ENCODE data around the gene HIVEP3. TPM values are rescaled to one million over a fixed set of nuclear protein-coding genes. Genes with fewer than 3 reads are reported as not detected.

The HIVEP3 gene
- total RNA-seq, 1 experiment from 2014 or later: 1.4 TPM

DNA sequence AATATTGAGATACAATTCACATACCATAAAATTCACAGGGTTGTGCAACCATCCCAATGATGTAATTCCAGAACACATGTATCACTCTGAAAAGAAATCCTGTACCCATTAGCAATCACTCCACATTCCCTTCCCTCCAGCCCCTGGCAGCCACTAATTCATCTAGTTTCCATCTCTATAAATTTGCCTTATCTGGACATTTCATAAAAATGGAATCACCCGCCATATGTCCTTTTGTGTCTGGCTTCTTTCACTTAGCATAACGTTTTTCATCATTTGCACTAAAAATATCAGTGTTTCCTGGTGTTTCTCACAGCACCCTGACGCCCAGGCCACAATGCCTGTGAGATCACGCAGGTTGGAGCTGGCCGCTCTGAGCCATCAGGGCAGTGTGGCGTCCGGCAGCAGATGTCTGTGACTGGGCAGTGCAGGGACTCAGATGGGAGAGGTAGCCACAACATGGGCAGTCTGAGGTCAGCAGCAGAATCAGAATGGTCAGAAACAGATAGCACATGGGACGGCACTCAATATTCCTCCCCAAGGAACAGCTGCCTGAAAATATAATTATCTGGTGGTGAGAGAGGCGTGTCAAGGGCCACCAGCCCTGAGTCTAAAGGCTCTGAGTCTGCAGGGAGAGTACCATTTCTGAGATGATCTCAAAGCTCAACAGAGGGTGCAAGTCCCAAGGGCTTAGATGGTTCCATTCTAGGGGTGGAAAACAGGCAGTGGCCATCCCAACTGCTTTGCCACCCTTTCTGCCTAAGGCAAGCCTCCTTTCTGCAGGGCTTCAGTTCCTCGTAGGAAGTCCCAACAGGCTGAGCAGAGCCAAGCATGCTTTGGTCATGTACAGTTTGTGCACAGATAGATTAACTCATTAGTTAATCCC lies 304.8 kb downstream of the HIVEP3 start:
- H4K5ac ChIP-seq (ENCODE audit: insufficient read length, low read depth, low read length): no peak overlapping the region
- no peak overlapping the region for H3K18ac ChIP-seq (ENCODE audit: insufficient read length, low read depth, low read length)
- H2BK15ac ChIP-seq (ENCODE audit: low read depth, low read length): no peak overlapping the region
- H3K9me3 ChIP-seq (ENCODE audit: control insufficient read depth, low read depth, low read length): no peaks in the 10 kb centered on the region
- H3K23ac ChIP-seq (ENCODE audit: insufficient read length, low read depth, low read length): no peak overlapping the region
- H3T11ph ChIP-seq (ENCODE audit: low read length): no peak overlapping the region
- H2BK5ac ChIP-seq (ENCODE audit: insufficient read length, low read length): no peak overlapping the region
- H3K36me3 Mint-ChIP-seq (ENCODE audit: insufficient read depth in 1 of 3, low read depth in 3 of 3): no peaks in the 10 kb centered on the region
- no peak overlapping the region for H3K9ac ChIP-seq (ENCODE audit: extremely low read depth, insufficient read length, low read length)
- peaks cover 3 to 8% of the 10 kb centered on the region in 2 experiments for H3K4me1 Mint-ChIP-seq
- WGBS (ENCODE audit: extremely low coverage, insufficient read length, low lambda C conversion rate): no CpG with 5 or more reads among the region's 10 CpGs
- DNase-seq: no peak
- H3K9me3 Mint-ChIP-seq: no peaks in the 10 kb centered on the region
- no peak overlapping the region for H3K4ac ChIP-seq (ENCODE audit: low read depth, low read length)
- H3K27me3 Mint-ChIP-seq (ENCODE audit: low read depth): no peaks in the 10 kb centered on the region; the same call in none of the 2 replicates
- H3K27ac Mint-ChIP-seq: peak overlapping the region in 1 of 3 experiments; percentile 63; a peak in 1 of 7 replicates
- no peak overlapping the region for H3K56ac ChIP-seq (ENCODE audit: insufficient read length, low read depth, low read length)
- H3K79me2 ChIP-seq (ENCODE audit: insufficient read depth, low read length): no peaks in the 10 kb centered on the region
- no peak overlapping the region for H2BK20ac ChIP-seq (ENCODE audit: low read depth, low read length, poor library complexity, severe bottlenecking)
- H3K14ac ChIP-seq (ENCODE audit: insufficient read depth, low read length): no peak overlapping the region
- H3K4me1 ChIP-seq (ENCODE audit: insufficient read depth, low read length): no peaks in the 10 kb centered on the region
- H2AK5ac ChIP-seq (ENCODE audit: insufficient read length, low read length): no peak overlapping the region
- H4K20me1 ChIP-seq (ENCODE audit: control insufficient read depth, insufficient read depth, insufficient read length): no peaks in the 10 kb centered on the region
- no peaks in the 10 kb centered on the region for H3K27me3 ChIP-seq (ENCODE audit: insufficient read depth, low read length)
- H3K4me2 ChIP-seq (ENCODE audit: insufficient read depth, insufficient read length, low read length): no peak overlapping the region
- TF ChIP-seq, protein P1, sequence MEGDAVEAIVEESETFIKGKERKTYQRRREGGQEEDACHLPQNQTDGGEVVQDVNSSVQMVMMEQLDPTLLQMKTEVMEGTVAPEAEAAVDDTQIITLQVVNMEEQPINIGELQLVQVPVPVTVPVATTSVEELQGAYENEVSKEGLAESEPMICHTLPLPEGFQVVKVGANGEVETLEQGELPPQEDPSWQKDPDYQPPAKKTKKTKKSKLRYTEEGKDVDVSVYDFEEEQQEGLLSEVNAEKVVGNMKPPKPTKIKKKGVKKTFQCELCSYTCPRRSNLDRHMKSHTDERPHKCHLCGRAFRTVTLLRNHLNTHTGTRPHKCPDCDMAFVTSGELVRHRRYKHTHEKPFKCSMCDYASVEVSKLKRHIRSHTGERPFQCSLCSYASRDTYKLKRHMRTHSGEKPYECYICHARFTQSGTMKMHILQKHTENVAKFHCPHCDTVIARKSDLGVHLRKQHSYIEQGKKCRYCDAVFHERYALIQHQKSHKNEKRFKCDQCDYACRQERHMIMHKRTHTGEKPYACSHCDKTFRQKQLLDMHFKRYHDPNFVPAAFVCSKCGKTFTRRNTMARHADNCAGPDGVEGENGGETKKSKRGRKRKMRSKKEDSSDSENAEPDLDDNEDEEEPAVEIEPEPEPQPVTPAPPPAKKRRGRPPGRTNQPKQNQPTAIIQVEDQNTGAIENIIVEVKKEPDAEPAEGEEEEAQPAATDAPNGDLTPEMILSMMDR (conservative IDR thresholded peaks at IDR 0.05): no peak
- no peak overlapping the region for H3K27ac ChIP-seq (ENCODE audit: insufficient read length, low read depth, low read length)
- no peaks in the 10 kb centered on the region for H3K23me2 ChIP-seq (ENCODE audit: insufficient read length, low read depth, low read length, poor library complexity, severe bottlenecking)
- no peak overlapping the region for H2AFZ ChIP-seq (ENCODE audit: low read length)
- no peak overlapping the region for H4K8ac ChIP-seq (replicated peaks; ENCODE audit: insufficient read length, low read depth, low read length)
- H3K79me1 ChIP-seq (ENCODE audit: insufficient read depth, low read depth, low read length, poor library complexity, severe bottlenecking): no peaks in the 10 kb centered on the region
- H2BK120ac ChIP-seq (ENCODE audit: low read depth, low read length, poor library complexity, severe bottlenecking): no peak overlapping the region
- no peak overlapping the region for H2BK12ac ChIP-seq (ENCODE audit: insufficient read length, low read depth, low read length)
- no peak overlapping the region for H3K4me3 Mint-ChIP-seq
- H4K91ac ChIP-seq (ENCODE audit: insufficient read length, low read depth, low read length): no peak overlapping the region

Measured in H9 (cell line).